GM10248 (cell line): ENCODE data around the gene TRIM9.

Experiments used
- CTCF ChIA-PET: fragments of 300-600 bp; sonication (Branson Sonifier 250); formaldehyde crosslinking; extraction: SDS; loops from one replicate; lab custom pipeline; 2021; ENCODE audit warnings: antibody characterized with exemption; lab: Yijun Ruan, JAX
- POLR2A ChIA-PET: fragments of 350-650 bp; sonication (Branson Sonifier 250); formaldehyde crosslinking; extraction: SDS; loops from one replicate; lab custom pipeline; 2020; ENCODE audit warnings: antibody characterized with exemption; lab: Yijun Ruan, JAX
- DNase-seq: peaks from one replicate; pipeline ENCODE4 v3.0.0; 2012; ENCODE audit errors: extremely low spot score
- TF ChIP-seq, protein P1 (sequence below): IDR thresholded peaks from 2 replicates; pipeline ENCODE4 v1.5.1; 2012; ENCODE audit warnings: mild to moderate bottlenecking, low read depth; ENCODE audit errors: extremely low read depth, missing control alignments, control extremely low read depth

The TRIM9 gene

GRCh38 chr14:51041108-51041531 lies 53.8 kb downstream of the TRIM9 start:
- POLR2A ChIA-PET, result no interaction called here
- CTCF ChIA-PET, result no interaction called here
- TF ChIP-seq, protein P1, sequence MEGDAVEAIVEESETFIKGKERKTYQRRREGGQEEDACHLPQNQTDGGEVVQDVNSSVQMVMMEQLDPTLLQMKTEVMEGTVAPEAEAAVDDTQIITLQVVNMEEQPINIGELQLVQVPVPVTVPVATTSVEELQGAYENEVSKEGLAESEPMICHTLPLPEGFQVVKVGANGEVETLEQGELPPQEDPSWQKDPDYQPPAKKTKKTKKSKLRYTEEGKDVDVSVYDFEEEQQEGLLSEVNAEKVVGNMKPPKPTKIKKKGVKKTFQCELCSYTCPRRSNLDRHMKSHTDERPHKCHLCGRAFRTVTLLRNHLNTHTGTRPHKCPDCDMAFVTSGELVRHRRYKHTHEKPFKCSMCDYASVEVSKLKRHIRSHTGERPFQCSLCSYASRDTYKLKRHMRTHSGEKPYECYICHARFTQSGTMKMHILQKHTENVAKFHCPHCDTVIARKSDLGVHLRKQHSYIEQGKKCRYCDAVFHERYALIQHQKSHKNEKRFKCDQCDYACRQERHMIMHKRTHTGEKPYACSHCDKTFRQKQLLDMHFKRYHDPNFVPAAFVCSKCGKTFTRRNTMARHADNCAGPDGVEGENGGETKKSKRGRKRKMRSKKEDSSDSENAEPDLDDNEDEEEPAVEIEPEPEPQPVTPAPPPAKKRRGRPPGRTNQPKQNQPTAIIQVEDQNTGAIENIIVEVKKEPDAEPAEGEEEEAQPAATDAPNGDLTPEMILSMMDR, result no peak
- no peak for DNase-seq

DNA sequence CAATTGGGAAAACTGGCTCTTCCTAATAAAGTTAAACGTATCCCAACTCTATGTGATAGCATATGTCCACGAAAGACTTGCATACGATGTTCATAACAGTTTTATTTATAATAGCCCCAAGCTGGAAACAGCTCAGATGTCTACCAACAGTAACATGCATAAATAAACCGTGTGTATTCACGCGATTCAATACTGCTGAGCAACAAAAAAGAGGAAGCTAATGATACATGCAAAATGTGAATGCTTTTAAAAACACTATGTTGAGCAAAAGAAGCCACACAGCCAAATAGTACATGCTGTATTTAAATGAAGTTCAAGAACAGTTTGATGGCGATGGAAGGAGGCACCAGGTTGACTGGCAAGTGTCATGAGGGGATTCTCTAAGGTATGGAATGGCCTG lies 55.7 kb downstream of the TRIM9 start:
- ChIA-PET POLR2A (no interaction called here), CTCF (interaction anchor here (2.0 kb wide), 1 partner anchor 13 kb away, joined by 6 read pairs; no protein-coding TSS in a partner anchor)
- TF ChIP-seq, protein P1, result no peak
- no peak for DNase-seq

GRCh38 chr14:51035611-51036192 lies 59.2 kb downstream of the TRIM9 start:
- ChIA-PET CTCF (no interaction called here), POLR2A (no interaction called here)
- TF ChIP-seq, protein P1, result no peak
- DNase-seq, result no peak

DNA sequence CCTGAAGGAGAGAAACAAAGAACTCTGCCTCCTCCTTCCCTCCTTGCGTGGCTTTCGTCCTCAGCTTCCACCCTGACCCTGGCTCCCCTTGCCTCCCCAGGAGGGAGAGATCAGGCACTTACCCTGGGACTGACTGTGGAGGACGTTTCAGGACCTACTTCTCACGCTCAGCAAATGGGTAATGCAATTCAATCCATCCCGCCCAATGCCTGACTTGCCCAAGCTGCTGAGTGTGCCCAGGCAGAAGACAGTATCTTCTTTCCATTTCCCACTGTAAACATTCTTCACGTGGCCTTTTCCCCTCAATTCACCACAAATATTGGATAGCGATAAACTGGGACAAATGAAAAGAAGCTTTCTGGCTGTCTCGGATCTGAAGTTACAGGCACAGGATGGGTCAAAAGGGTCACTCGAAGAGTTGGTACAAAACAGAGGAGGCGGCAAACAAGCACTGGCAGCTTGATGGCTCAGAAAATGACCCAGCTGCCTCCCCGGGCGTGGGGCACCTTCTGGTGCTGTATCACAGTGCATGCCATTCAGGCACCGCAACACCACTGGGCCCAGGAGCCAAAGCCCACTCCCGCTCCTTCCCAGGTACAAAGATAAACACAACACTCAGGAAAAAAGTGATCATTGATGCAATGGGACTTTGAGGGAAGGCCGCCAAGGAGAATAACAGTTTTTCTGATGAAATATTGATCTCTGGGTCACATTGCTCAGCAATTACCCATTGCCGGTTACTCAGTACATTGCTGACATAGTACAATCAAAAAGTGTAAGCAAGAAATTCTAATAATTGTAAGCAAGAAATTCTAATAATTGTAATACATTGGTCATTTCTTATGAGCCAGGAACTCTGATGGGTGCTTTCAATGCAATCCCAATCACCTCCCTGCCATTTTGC lies 65.8 kb downstream of the TRIM9 start:
- no peak for DNase-seq
- ChIA-PET POLR2A (no interaction called here), CTCF (interaction anchor here (0.8 kb wide), 1 partner anchor 66 kb away, joined by 3 read pairs; the partner anchor contains the start of gene TRIM9)
- TF ChIP-seq, protein P1, result no peak

GRCh38 chr14:51028361-51028760 lies 66.5 kb downstream of the TRIM9 start:
- POLR2A ChIA-PET, result no interaction called here
- TF ChIP-seq, protein P1, result no peak
- no peak for DNase-seq
- CTCF ChIA-PET, result no interaction called here

DNA sequence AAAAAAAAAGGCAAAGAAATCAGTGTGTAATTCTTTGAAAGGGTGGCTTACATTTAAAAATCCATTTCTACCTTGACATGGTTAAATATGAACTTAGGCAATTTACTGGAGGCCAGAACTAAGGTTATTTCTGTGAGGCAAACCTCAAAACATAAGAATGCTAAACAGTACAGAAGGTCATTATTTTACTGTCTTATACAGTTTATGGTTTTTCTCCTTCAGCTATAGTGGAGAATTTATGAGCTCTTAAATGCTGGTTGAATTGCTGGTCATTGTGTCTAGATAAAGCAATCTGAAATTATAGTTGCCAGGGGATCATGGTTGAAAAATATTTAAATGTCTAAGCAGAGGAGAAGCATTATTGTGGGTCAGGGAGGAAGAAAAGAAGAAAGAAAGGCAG lies 70.5 kb downstream of the TRIM9 start:
- POLR2A ChIA-PET, result no interaction called here
- CTCF ChIA-PET, result no interaction called here
- DNase-seq, result no peak
- TF ChIP-seq, protein P1, result no peak
